Endothelial cell of umbilical vein (primary cell): Measurements from ENCODE around the gene CD83. TPM values are rescaled to one million over a fixed set of nuclear protein-coding genes. Genes with fewer than 3 reads are reported as not detected.
A peak's percentile ranks its signal among the peaks of the same experiment; 100 is the strongest.

Experiments
- BruUV-seq: library from RNA; stranded (reverse); fragments of 400-500 nt; replicated peaks from 2 replicates; lab custom pipeline; 2021; lab: Mats Ljungman, UMichigan
- CTCF ChIA-PET: fragments of 300-600, 350-600 bp; sonication (Branson Sonifier 250); formaldehyde crosslinking; loops from one replicate; lab custom pipeline; 2021; ENCODE audit warnings: antibody characterized with exemption, inconsistent platforms; lab: Charles Lee
- POLR2A ChIA-PET: fragments of 300-600, 350-600 bp; sonication (Branson Sonifier 250); formaldehyde crosslinking; loops from one replicate; lab custom pipeline; 2021; ENCODE audit warnings: antibody characterized with exemption, inconsistent platforms; lab: Charles Lee
- DNase-seq: peaks from one replicate; pipeline ENCODE4 v3.0.0-alpha.2; 2011; ENCODE audit warnings: low read depth, low spot score
- FAIRE-seq: peaks from 2 replicates; lab custom pipeline; 2011; peaks lifted over from hg19 to GRCh38; lab: Jason Lieb, UNC
- H2AFZ ChIP-seq: 2 replicates; pipeline ENCODE4 v1.6.0; 2012; ENCODE audit warnings: low read depth, low read length, control low read depth, inconsistent platforms
- H3K27ac ChIP-seq: 2 replicates; pipeline ENCODE4 v1.5.1; 2011; ENCODE audit warnings: low read depth, mild to moderate bottlenecking, control low read depth, low read length, moderate library complexity; ENCODE audit not compliant: insufficient read depth
- H3K27me3 ChIP-seq, 2 experiments: 2 replicates each; pipeline versions ENCODE4 v1.6.0 to v1.6.1; 2011; ENCODE audit warnings: low read length in 2 of 2, mixed read lengths in 1 of 2; ENCODE audit not compliant: control insufficient read depth in 2 of 2, insufficient read depth in 2 of 2
- H3K36me3 ChIP-seq, 2 experiments: 2 replicates in 1 of 2; 3 replicates in 1 of 2; pipeline ENCODE4 v1.5.1; 2011; ENCODE audit warnings: low read length in 2 of 2, mild to moderate bottlenecking in 1 of 2, moderate library complexity in 1 of 2; ENCODE audit not compliant: control insufficient read depth in 2 of 2, insufficient read depth in 2 of 2; ENCODE audit errors: extremely low read depth in 1 of 2
- H3K4me1 ChIP-seq: 3 replicates; pipeline ENCODE4 v1.5.1; 2011; ENCODE audit warnings: mild to moderate bottlenecking, low read length; ENCODE audit not compliant: control insufficient read depth, insufficient read depth; ENCODE audit errors: extremely low read depth
- H3K4me2 ChIP-seq: 2 replicates; pipeline ENCODE4 v1.6.1; 2011; ENCODE audit warnings: low read length, control low read depth, mixed read lengths; ENCODE audit not compliant: insufficient read depth
- H3K4me3 ChIP-seq, 3 experiments: fragments of 200-600 bp in 1 of 3; sonication (generic), shearing (Covaris generic) in 1 of 3; replicated peaks in 1 of 3; 2 replicates each; pipeline ENCODE4 v1.5.1; 2011 to 2016; ENCODE audit warnings: control low read depth in 3 of 3, low read length in 3 of 3, mild to moderate bottlenecking in 2 of 3, inconsistent platforms in 1 of 3, low read depth in 1 of 3, moderate library complexity in 1 of 3; ENCODE audit not compliant: insufficient read depth in 1 of 3
- H3K79me2 ChIP-seq: 2 replicates; pipeline ENCODE4 v1.6.0; 2012; ENCODE audit warnings: low read length, inconsistent platforms; ENCODE audit not compliant: control insufficient read depth, insufficient read depth
- H3K9ac ChIP-seq: replicated peaks from 2 replicates; pipeline ENCODE3; 2011; ENCODE audit warnings: low read length, control low read depth; ENCODE audit not compliant: insufficient read depth; ENCODE audit errors: extremely low read depth
- H3K9me1 ChIP-seq: replicated peaks from 3 replicates; pipeline ENCODE4 v1.6.0; 2011; ENCODE audit warnings: mild to moderate bottlenecking, low read length; ENCODE audit not compliant: control insufficient read depth, insufficient read depth; ENCODE audit errors: extremely low read depth
- H3K9me3 ChIP-seq: replicated peaks from 2 replicates; pipeline ENCODE4 v1.5.1; 2012; ENCODE audit warnings: low read length, inconsistent platforms; ENCODE audit not compliant: control insufficient read depth, insufficient read depth
- H4K20me1 ChIP-seq: replicated peaks from 2 replicates; pipeline ENCODE3; 2011; ENCODE audit warnings: mild to moderate bottlenecking, low read length; ENCODE audit not compliant: control insufficient read depth, insufficient read depth; ENCODE audit errors: extremely low read depth
- CTCF ChIP-seq, 2 donors: IDR thresholded peaks; 1 replicate in 1 of 2; 2 replicates in 1 of 2; pipeline ENCODE4 v1.5.1; 2011; ENCODE audit warnings: low read length in 2 of 2, mild to moderate bottlenecking in 2 of 2, moderate library complexity in 2 of 2, control low read depth in 1 of 2, inconsistent platforms in 1 of 2, low read depth in 1 of 2; ENCODE audit not compliant: insufficient read depth in 1 of 2; ENCODE audit errors: extremely low read depth in 1 of 2
- EZH2 ChIP-seq: IDR thresholded peaks from 2 replicates; pipeline ENCODE4 v1.6.1; 2012; ENCODE audit warnings: borderline replicate concordance, low read depth, mild to moderate bottlenecking, moderate library complexity, low read length, inconsistent platforms; ENCODE audit not compliant: severe bottlenecking
- FOS ChIP-seq: IDR thresholded peaks from 2 replicates; pipeline ENCODE4 v1.6.1; 2011; ENCODE audit warnings: mild to moderate bottlenecking, low read length, moderate library complexity, borderline replicate concordance; ENCODE audit not compliant: insufficient read depth
- GATA2 ChIP-seq: IDR thresholded peaks from 2 replicates; pipeline ENCODE4 v1.7.0; 2011; ENCODE audit warnings: low read depth, mild to moderate bottlenecking, moderate library complexity, mixed read lengths, low read length; ENCODE audit not compliant: insufficient read length, insufficient read depth
- JUN ChIP-seq: IDR thresholded peaks from 2 replicates; pipeline ENCODE4 v1.6.1; 2011; ENCODE audit warnings: borderline replicate concordance, low read depth; ENCODE audit not compliant: insufficient read length, insufficient read depth
- MAX ChIP-seq: IDR thresholded peaks from 2 replicates; pipeline ENCODE4 v1.6.1; 2011; ENCODE audit not compliant: insufficient read depth, insufficient read length
- MYC ChIP-seq: IDR thresholded peaks from one replicate; pipeline ENCODE4 v1.6.1; 2011; ENCODE audit warnings: mild to moderate bottlenecking, low read depth, low read length
- POLR2A ChIP-seq: IDR thresholded peaks from 2 replicates; pipeline ENCODE4 v1.6.1; 2012; ENCODE audit warnings: low read depth, mild to moderate bottlenecking, control low read depth, low read length
- POLR2AphosphoS5 ChIP-seq: IDR thresholded peaks from 2 replicates; pipeline ENCODE4 v1.6.1; 2012; ENCODE audit warnings: low read depth, mild to moderate bottlenecking, control low read depth, low read length, moderate library complexity; ENCODE audit not compliant: insufficient read depth
- dilution Hi-C: fragments of 300-500 bp; cut with MboI; formaldehyde crosslinking; loops from one replicate; pipeline ENCODE4 v1.15.0; 2019; ENCODE audit warnings: low sequenced_read_pairs; ENCODE audit not compliant: extremely low pct_ligation_motif_present
- intact Hi-C: fragments of 100-400 bp; cut with micrococcal nuclease; formaldehyde crosslinking; loops from one replicate; pipeline ENCODE4 v1.10.0; 2022
- polyA plus RNA-seq, 4 experiments: library from polyadenylated mRNA; depleted of rRNA in 3 of 4; stranded (reverse) in 3 of 4; unstranded in 1 of 4; fragments of >200 nt; gene quantifications; 2 replicates each; pipeline versions ENCODE4 v1.2.1 to v1.2.3, GENCODE V29; 2011 to 2012; ENCODE audit warnings: missing spikeins in 1 of 4
- total RNA-seq: library from RNA; stranded (reverse); gene quantifications from 2 replicates; pipeline ENCODE4 v1.2.3, GENCODE V29; 2021

Gene CD83
- total and polyA plus RNA-seq, 2 donors (not counting 3 experiments of a cell fraction or from before 2014, with no cell fraction given), result 0.40 to 0.46 TPM

- no TSS peak for BruUV-seq
- Histone ChIP-seq H2AFZ (no peak overlapping the region), H3K9me3 (no peaks in the 10 kb centered on the region), H3K4me1 (no peaks in the 10 kb centered on the region), H3K27me3 (no peaks in the 10 kb centered on the region), H3K79me2 (no peaks in the 10 kb centered on the region), H3K27ac (no peak overlapping the region), H3K4me3 (no peak overlapping the region), H3K36me3 (no peaks in the 10 kb centered on the region), H3K9ac (no peak overlapping the region), H4K20me1 (no peaks in the 10 kb centered on the region), H3K4me2 (no peak overlapping the region), H3K9me1 (no peaks in the 10 kb centered on the region)
- POLR2A ChIA-PET, result no interaction called here
- CTCF ChIA-PET, result interaction anchor here (0.8 to 5.8 kb wide), 8 partner anchors 13 to 271 kb away, joined by 3 to 98 read pairs (median 4); no protein-coding TSS in a partner anchor
- FAIRE-seq (peak; percentile 76), DNase-seq (peak; percentile 68)
- TF ChIP-seq POLR2AphosphoS5 (no peak), CTCF (IDR thresholded peaks at IDR 0.05; ENCODE audit: extremely low read depth in 1 of 2, insufficient read depth in 1 of 2, low read depth in 1 of 2, low read length in 2 of 2) (peak; percentile 85 to 94)
- dilution Hi-C loops, result no loop called here
- intact Hi-C loops, result loop anchor here (1.0 to 10.0 kb wide), 4 partner anchors 15 to 349 kb away; no protein-coding TSS in a partner anchor
Measured at GRCh38 chr6:14144678-14145113, 27.1 kb downstream of the CD83 start.

GRCh38 chr6:14146506-14147096 lies 29.0 kb downstream of the CD83 start:
- Histone ChIP-seq H2AFZ (no peak overlapping the region), H3K79me2 (no peaks in the 10 kb centered on the region), H3K9me3 (no peaks in the 10 kb centered on the region), H3K36me3 (no peaks in the 10 kb centered on the region), H3K9me1 (no peaks in the 10 kb centered on the region), H4K20me1 (no peaks in the 10 kb centered on the region), H3K4me2 (no peak overlapping the region), H3K27me3 (no peaks in the 10 kb centered on the region), H3K27ac (no peak overlapping the region), H3K9ac (no peak overlapping the region), H3K4me1 (no peaks in the 10 kb centered on the region), H3K4me3 (no peak overlapping the region)
- intact Hi-C loops (loop anchor here (10.0 kb wide), 1 partner anchor 102 kb away; no protein-coding TSS in a partner anchor), dilution Hi-C loops (no loop called here)
- FAIRE-seq (no peak), DNase-seq (no peak)
- POLR2A ChIA-PET, result no interaction called here
- BruUV-seq, result no TSS peak
- TF ChIP-seq POLR2AphosphoS5 (no peak), MAX (no peak), POLR2A (no peak), GATA2 (no peak), FOS (no peak), CTCF (IDR thresholded peaks at IDR 0.05; ENCODE audit: extremely low read depth in 1 of 2, insufficient read depth in 1 of 2, low read depth in 1 of 2, low read length in 2 of 2) (no peak), JUN (no peak), EZH2 (no peak), MYC (no peak)
- CTCF ChIA-PET, result interaction anchor here (0.9 to 2.7 kb wide), 2 partner anchors 80 to 238 kb away, joined by 3 to 15 read pairs; no protein-coding TSS in a partner anchor
